Esophagus squamous epithelium (tissue), 4 donors: ENCODE measurements around the gene HDX.

Experiments
- POLR2A ChIP-seq, 4 donors: fragments of 450-650 bp; IDR thresholded peaks; one replicate each; pipeline ENCODE4 v1.6.1; 2017; ENCODE audit warnings: antibody characterized with exemption in 4 of 4, mild to moderate bottlenecking in 4 of 4, moderate library complexity in 3 of 4
- TF ChIP-seq, protein P1 (sequence below), 6 experiments: fragments of 450-650 bp in 4 of 6; fragments of 200-600 bp in 2 of 6; sonication (generic) in 2 of 6; IDR thresholded peaks; one replicate each; pipeline ENCODE4 v1.5.1; 2016 to 2019; ENCODE audit warnings: antibody characterized with exemption in 6 of 6, mild to moderate bottlenecking in 4 of 6, moderate library complexity in 4 of 6

DNA sequence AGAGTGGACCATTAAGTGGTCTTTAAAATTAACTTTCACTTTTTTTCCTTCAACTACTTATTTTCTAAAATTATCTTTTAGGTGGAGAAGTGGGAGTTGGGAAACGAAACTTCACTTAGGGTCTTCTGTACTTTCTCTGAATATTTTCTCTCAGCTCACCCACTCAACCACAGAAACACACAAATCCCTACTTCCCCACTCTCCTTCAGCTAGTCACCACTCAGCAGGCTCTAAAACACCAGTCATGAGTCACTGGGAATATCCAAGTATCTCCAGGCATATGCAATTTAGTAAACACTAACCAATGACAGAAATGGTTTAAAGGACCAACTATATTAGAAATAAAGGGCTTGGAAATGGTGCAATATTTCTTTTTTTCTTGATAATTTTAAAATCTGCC is 161.3 kb downstream of the HDX start:
- TF ChIP-seq, protein P1, sequence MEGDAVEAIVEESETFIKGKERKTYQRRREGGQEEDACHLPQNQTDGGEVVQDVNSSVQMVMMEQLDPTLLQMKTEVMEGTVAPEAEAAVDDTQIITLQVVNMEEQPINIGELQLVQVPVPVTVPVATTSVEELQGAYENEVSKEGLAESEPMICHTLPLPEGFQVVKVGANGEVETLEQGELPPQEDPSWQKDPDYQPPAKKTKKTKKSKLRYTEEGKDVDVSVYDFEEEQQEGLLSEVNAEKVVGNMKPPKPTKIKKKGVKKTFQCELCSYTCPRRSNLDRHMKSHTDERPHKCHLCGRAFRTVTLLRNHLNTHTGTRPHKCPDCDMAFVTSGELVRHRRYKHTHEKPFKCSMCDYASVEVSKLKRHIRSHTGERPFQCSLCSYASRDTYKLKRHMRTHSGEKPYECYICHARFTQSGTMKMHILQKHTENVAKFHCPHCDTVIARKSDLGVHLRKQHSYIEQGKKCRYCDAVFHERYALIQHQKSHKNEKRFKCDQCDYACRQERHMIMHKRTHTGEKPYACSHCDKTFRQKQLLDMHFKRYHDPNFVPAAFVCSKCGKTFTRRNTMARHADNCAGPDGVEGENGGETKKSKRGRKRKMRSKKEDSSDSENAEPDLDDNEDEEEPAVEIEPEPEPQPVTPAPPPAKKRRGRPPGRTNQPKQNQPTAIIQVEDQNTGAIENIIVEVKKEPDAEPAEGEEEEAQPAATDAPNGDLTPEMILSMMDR (IDR thresholded peaks at IDR 0.05): no peak
- TF ChIP-seq POLR2A (IDR thresholded peaks at IDR 0.05): no peak
